ENCODE data around the gene WDR59. TPM values are rescaled to one million over a fixed set of nuclear protein-coding genes. Genes with fewer than 3 reads are reported as not detected.

The WDR59 gene
- total and polyA plus RNA-seq, 11 donors, result 16.0 to 52.2 (median 39.5) TPM

DNA sequence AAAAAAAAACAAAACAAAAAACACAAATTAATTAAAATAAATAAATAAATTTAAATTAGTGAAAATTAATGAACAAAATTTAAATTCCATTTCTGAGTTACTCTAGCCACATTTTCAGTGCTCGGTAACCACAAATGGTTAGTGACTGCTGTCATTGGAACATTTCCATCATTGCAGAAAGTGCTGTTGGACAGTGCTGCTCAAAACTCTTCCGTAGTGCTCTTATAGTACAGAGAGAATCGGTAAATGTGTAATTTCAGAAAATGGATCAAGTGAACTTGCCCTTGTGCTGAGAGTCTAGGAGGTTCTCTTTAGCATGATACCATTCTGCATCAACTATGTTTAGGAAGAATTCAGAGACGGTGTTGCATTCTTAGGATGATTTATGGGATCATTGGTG is 37.6 kb upstream of the WDR59 start:
- no peak for DNase-seq
- no peak overlapping the region for H3K4me3 ChIP-seq

DNA sequence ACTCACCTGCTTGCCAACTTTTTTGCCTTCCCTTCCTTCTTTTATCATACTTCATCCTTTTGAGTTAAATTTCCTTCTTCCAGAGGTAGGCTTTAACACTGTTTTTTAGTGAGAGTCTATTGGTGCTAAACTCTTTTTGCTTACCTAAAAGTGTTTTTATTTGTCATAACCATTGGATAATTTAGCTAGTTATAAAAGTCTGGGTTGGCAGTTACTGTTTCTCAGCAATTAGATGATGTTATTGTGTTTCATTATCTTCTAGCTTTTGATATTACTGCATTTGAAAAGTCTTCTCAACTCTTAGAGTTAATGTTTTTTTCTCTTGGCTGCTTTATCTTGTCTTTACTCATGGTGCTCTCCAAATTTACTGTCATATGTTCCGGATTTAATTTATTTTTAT is 36.5 kb upstream of the WDR59 start:
- H3K27ac ChIP-seq, result no peak overlapping the region
- ATAC-seq (no peak), DNase-seq (no peak)
- H3K4me1 ChIP-seq, result peaks cover 0 to 46% (median 22%) of the 10 kb centered on the region in 12 donors
- H3K4me3 ChIP-seq, result no peak overlapping the region
- intact Hi-C loops (cut with DNase I), result no loop called here
- WGBS, 4 donors, result 74 to 86% (median 81%) methylated on average over 1 of the region's 1 CpG
- TF ChIP-seq, protein P1, sequence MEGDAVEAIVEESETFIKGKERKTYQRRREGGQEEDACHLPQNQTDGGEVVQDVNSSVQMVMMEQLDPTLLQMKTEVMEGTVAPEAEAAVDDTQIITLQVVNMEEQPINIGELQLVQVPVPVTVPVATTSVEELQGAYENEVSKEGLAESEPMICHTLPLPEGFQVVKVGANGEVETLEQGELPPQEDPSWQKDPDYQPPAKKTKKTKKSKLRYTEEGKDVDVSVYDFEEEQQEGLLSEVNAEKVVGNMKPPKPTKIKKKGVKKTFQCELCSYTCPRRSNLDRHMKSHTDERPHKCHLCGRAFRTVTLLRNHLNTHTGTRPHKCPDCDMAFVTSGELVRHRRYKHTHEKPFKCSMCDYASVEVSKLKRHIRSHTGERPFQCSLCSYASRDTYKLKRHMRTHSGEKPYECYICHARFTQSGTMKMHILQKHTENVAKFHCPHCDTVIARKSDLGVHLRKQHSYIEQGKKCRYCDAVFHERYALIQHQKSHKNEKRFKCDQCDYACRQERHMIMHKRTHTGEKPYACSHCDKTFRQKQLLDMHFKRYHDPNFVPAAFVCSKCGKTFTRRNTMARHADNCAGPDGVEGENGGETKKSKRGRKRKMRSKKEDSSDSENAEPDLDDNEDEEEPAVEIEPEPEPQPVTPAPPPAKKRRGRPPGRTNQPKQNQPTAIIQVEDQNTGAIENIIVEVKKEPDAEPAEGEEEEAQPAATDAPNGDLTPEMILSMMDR (IDR thresholded peaks at IDR 0.05), result no peak
- TF ChIP-seq POLR2A (IDR thresholded peaks at IDR 0.05), result no peak
- peaks cover 0 to 17% (median 7%) of the 10 kb centered on the region in 12 donors for H3K9me3 ChIP-seq
- H3K27me3 ChIP-seq, result no peaks in the 10 kb centered on the region
- no peaks in the 10 kb centered on the region for H3K36me3 ChIP-seq

More for the DNA sequence above, 37.6 kb upstream of the WDR59 start:
- no peak for TF ChIP-seq POLR2A (IDR thresholded peaks at IDR 0.05)
- TF ChIP-seq, protein P1 (IDR thresholded peaks at IDR 0.05), result no peak
- WGBS, 4 donors, result 92 to 96% (median 94%) methylated on average over 4 of the region's 4 CpGs
- no peaks in the 10 kb centered on the region for H3K27me3 ChIP-seq
- H3K27ac ChIP-seq, result no peak overlapping the region
- H3K4me1 ChIP-seq, result peaks cover 3 to 42% (median 26%) of the 10 kb centered on the region in 12 donors
- intact Hi-C loops (cut with DNase I), result no loop called here
- H3K9me3 ChIP-seq, result peaks cover 0 to 17% (median 7%) of the 10 kb centered on the region in 12 donors
- H3K36me3 ChIP-seq, result no peaks in the 10 kb centered on the region
- no peak for ATAC-seq

DNA sequence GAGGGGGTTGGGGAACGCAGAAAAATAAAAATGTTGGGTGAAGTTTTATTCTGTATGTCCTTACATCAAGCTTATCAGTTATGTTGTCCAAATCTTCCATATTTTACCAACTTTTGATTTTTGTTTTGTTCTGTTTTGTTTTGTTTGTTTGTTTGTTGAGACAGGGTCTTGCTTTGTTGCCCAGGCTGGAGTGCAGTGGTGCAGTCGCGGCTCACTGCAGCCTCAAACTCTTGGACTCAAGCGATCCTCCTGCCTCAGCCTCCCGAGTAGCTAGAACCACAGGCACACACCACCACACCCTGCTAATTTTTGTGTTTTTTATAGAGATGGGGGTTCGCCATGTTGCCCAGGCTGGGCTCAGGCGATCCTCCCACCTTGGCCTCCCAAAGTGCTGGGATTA is 34.7 kb upstream of the WDR59 start:
- Histone ChIP-seq H3K27me3 (no peaks in the 10 kb centered on the region), H3K4me1 (peaks cover 0 to 28% (median 11%) of the 10 kb centered on the region in 12 donors), H3K36me3 (no peaks in the 10 kb centered on the region), H3K9me3 (peaks cover 0 to 17% (median 7%) of the 10 kb centered on the region in 12 donors), H3K4me3 (no peak overlapping the region), H3K27ac (no peak overlapping the region)
- TF ChIP-seq, protein P1 (IDR thresholded peaks at IDR 0.05), result no peak
- TF ChIP-seq POLR2A (IDR thresholded peaks at IDR 0.05), result no peak
- no peak for ATAC-seq
- intact Hi-C loops (cut with DNase I), result no loop called here
- WGBS, 4 donors, result 93 to 98% (median 97%) methylated on average over 7 of the region's 7 CpGs
- no peak for DNase-seq

DNA sequence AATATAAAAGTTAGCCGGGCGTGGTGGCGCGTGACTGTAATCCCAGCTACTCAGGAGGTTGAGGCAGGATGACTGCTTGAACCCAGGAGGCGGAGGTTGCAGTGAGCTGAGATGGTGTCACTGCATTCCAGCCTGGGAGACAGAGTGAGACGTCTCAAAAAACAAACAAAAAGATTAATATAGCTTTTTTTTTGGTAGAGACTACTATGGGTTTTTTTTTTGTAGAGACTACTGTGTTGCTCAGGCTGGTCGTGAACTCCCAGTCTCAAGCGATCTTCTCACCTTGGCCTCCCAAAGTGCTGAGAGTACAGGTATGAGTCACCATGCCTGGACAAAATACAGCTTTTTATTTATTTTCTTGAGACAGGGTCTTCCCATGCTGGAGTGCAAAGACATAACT is 34.1 kb upstream of the WDR59 start:
- Histone ChIP-seq H3K9me3 (peaks cover 0 to 17% (median 7%) of the 10 kb centered on the region in 12 donors), H3K27ac (no peak overlapping the region), H3K4me3 (no peak overlapping the region), H3K27me3 (no peaks in the 10 kb centered on the region), H3K36me3 (no peaks in the 10 kb centered on the region), H3K4me1 (peaks cover 0 to 31% (median 10%) of the 10 kb centered on the region in 12 donors)
- no peak for TF ChIP-seq POLR2A (IDR thresholded peaks at IDR 0.05)
- TF ChIP-seq, protein P1 (IDR thresholded peaks at IDR 0.05), result no peak
- intact Hi-C loops (cut with DNase I), result no loop called here
- DNase-seq, result no peak
- WGBS, 4 donors, result 91 to 93% (median 92%) methylated on average over 8 of the region's 8 CpGs
- no peak for ATAC-seq

Measured in heart left ventricle (tissue), 16 donors.